GM23248 (cell line): ENCODE measurements around the gene ARHGDIB. TPM values are rescaled to one million over a fixed set of nuclear protein-coding genes. Genes with fewer than 3 reads are reported as not detected.

Source experiments
- DNase-seq: peaks from one replicate; pipeline ENCODE4 v3.0.0-alpha.2; 2015
- H2AFZ ChIP-seq: fragments of 200-600 bp; sonication (generic); 2 replicates; pipeline ENCODE4 v1.6.1; 2016; ENCODE audit warnings: antibody characterized with exemption
- H3F3A ChIP-seq: fragments of 200-600 bp; sonication (generic); 2 replicates; pipeline ENCODE4 v1.6.1; 2016; ENCODE audit warnings: mild to moderate bottlenecking, antibody characterized with exemption, mixed run types; ENCODE audit not compliant: insufficient read depth
- H3K27ac ChIP-seq: fragments of 200-600 bp; sonication (generic); 2 replicates; pipeline ENCODE4 v1.5.1; 2016; ENCODE audit warnings: mild to moderate bottlenecking
- H3K27me3 ChIP-seq: fragments of 200-600 bp; sonication (generic); replicated peaks from 2 replicates; pipeline ENCODE4 v1.6.1; 2016; ENCODE audit warnings: mild to moderate bottlenecking; ENCODE audit not compliant: insufficient read depth
- H3K36me3 ChIP-seq: fragments of 200-600 bp; sonication (generic); 2 replicates; pipeline ENCODE4 v1.6.1; 2016; ENCODE audit warnings: low read depth, mild to moderate bottlenecking
- H3K4me1 ChIP-seq: fragments of 200-600 bp; sonication (generic); 2 replicates; pipeline ENCODE4 v1.6.1; 2016; ENCODE audit warnings: mild to moderate bottlenecking; ENCODE audit not compliant: insufficient read depth
- H3K4me2 ChIP-seq: fragments of 200-600 bp; sonication (generic); one replicate; pipeline ENCODE4 v1.6.1; 2016; ENCODE audit warnings: mild to moderate bottlenecking; ENCODE audit not compliant: unreplicated experiment
- H3K4me3 ChIP-seq: fragments of 200-600 bp; sonication (generic); 2 replicates; pipeline ENCODE4 v1.5.1; 2016; ENCODE audit warnings: mild to moderate bottlenecking
- H3K79me2 ChIP-seq: fragments of 200-600 bp; sonication (generic); 2 replicates; pipeline ENCODE4 v1.6.1; 2016; ENCODE audit warnings: mild to moderate bottlenecking; ENCODE audit not compliant: insufficient read depth
- H3K9ac ChIP-seq: fragments of 200-600 bp; sonication (generic); 2 replicates; pipeline ENCODE4 v1.6.1; 2016; ENCODE audit warnings: mild to moderate bottlenecking
- H3K9me2 ChIP-seq: fragments of 200-600 bp; sonication (generic); 2 replicates; pipeline ENCODE4 v1.6.1; 2016; ENCODE audit warnings: mixed run types, mild to moderate bottlenecking, moderate library complexity; ENCODE audit not compliant: insufficient read depth
- H3K9me3 ChIP-seq: fragments of 200-600 bp; sonication (generic); one replicate; pipeline ENCODE4 v1.6.1; 2017; ENCODE audit warnings: low read depth
- H4K20me1 ChIP-seq: fragments of 200-600 bp; sonication (generic); 2 replicates; pipeline ENCODE4 v1.6.0; 2016; ENCODE audit not compliant: insufficient read depth
- EZH2 ChIP-seq: fragments of 200-600 bp; sonication (generic); IDR thresholded peaks from 2 replicates; pipeline ENCODE4 v1.6.1; 2018; ENCODE audit warnings: antibody characterized with exemption, mild to moderate bottlenecking; ENCODE audit not compliant: insufficient read depth, poor library complexity, severe bottlenecking
- EZH2phosphoT487 ChIP-seq: fragments of 200-600 bp; sonication (generic); IDR thresholded peaks from 2 replicates; pipeline ENCODE4 v1.6.1; 2018; ENCODE audit warnings: antibody characterized with exemption, moderate library complexity, mild to moderate bottlenecking, low read depth; ENCODE audit not compliant: insufficient read depth
- WGBS, 2 experiments: methylation state at CpG; one replicate each; pipeline ENCODE4 v1.1.6; 2015 to 2017; ENCODE audit warnings: low lambda C conversion rate in 2 of 2, low coverage in 1 of 2; ENCODE audit errors: missing lambda C conversion rate in 2 of 2; 5-methylcytosine and 5-hydroxymethylcytosine counted together
- in situ Hi-C: fragments of 300-500 bp; cut with MboI; formaldehyde crosslinking; loops from 2 replicates; pipeline ENCODE4 v1.15.0; 2020
- polyA plus RNA-seq: library from polyadenylated mRNA; unstranded; fragments of >200 nt; fragmentation: Nextera tagmentation; extraction: Ambion mirVana; gene quantifications from 2 replicates; pipeline ENCODE4 v1.2.1, GENCODE V29; 2016
- total RNA-seq: library from RNA; depleted of rRNA; stranded (reverse); fragments of >200 nt; shearing (Covaris generic); gene quantifications from 2 replicates; pipeline ENCODE4 v1.2.3, GENCODE V29; 2014

Gene ARHGDIB
- total and polyA plus RNA-seq, 2 experiments from 2014 or later: 8.5 to 10.4 TPM

DNA sequence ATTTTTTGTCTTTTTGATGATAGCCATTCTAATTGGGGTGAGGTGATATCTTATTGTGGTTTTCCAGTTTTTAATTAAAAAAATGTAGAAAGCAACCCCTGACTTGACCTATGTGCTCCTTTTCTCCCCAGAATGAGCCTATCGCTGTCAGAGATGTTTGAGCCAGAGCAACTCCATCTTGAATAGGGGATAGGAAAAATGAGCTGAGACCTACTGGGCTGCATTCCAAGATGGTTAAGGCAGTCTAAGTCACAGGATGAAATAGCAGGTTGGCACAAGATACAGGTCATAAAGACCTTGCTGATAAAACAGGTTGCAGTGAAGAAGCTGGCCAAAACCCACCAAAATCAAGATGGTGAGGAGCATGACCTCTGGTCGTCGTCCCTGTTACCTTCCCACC lies 36.9 kb downstream of the ARHGDIB start:
- H3K9me3 ChIP-seq: no peaks in the 10 kb centered on the region
- H3K9ac ChIP-seq: no peak overlapping the region
- no peak overlapping the region for H3K27ac ChIP-seq
- no peak overlapping the region for H3K4me3 ChIP-seq
- H3K4me2 ChIP-seq: no peak overlapping the region
- WGBS, 2 experiments: 92 to 100% methylated on average over 3 of the region's 3 CpGs
- DNase-seq: no peak
- no peaks in the 10 kb centered on the region for H3K27me3 ChIP-seq
- no peaks in the 10 kb centered on the region for H4K20me1 ChIP-seq
- H3K9me2 ChIP-seq: no peaks in the 10 kb centered on the region
- H3K36me3 ChIP-seq: no peaks in the 10 kb centered on the region
- TF ChIP-seq EZH2 (no peak), EZH2phosphoT487 (no peak)
- no peaks in the 10 kb centered on the region for H3F3A ChIP-seq
- H2AFZ ChIP-seq: no peak overlapping the region
- in situ Hi-C loops: no loop called here
- no peaks in the 10 kb centered on the region for H3K4me1 ChIP-seq
- H3K79me2 ChIP-seq: no peaks in the 10 kb centered on the region

DNA sequence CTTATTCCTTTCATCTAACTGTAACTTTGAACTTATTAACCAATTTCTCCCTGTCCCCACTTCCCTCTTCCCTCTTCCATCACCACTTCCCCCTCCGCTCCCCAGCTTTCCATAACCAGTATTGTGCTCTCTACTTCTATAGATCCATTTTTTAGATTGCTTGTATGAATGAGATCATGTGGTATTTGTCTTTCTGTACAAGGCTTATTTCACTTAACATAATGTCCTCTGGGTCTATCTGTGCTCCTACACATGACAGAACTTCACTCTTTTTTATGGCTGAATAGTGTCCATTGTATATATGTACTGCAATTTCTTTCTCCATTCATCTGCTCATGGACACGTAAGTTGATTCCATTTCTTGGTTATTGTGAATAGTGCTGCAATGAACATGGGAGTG lies 37.5 kb downstream of the ARHGDIB start:
- H4K20me1 ChIP-seq: no peaks in the 10 kb centered on the region
- H3K4me1 ChIP-seq: no peaks in the 10 kb centered on the region
- 80 to 81% methylated on average over 2 of the region's 2 CpGs for WGBS, 2 experiments
- no peaks in the 10 kb centered on the region for H3K27me3 ChIP-seq
- H3K4me2 ChIP-seq: no peak overlapping the region
- no peaks in the 10 kb centered on the region for H3K9me3 ChIP-seq
- DNase-seq: no peak
- no peaks in the 10 kb centered on the region for H3K79me2 ChIP-seq
- in situ Hi-C loops: no loop called here
- TF ChIP-seq EZH2phosphoT487 (no peak), EZH2 (no peak)
- no peaks in the 10 kb centered on the region for H3F3A ChIP-seq
- H3K36me3 ChIP-seq: no peaks in the 10 kb centered on the region
- H3K27ac ChIP-seq: no peak overlapping the region
- no peaks in the 10 kb centered on the region for H3K9me2 ChIP-seq
- no peak overlapping the region for H3K4me3 ChIP-seq
- H3K9ac ChIP-seq: no peak overlapping the region
- no peak overlapping the region for H2AFZ ChIP-seq

DNA sequence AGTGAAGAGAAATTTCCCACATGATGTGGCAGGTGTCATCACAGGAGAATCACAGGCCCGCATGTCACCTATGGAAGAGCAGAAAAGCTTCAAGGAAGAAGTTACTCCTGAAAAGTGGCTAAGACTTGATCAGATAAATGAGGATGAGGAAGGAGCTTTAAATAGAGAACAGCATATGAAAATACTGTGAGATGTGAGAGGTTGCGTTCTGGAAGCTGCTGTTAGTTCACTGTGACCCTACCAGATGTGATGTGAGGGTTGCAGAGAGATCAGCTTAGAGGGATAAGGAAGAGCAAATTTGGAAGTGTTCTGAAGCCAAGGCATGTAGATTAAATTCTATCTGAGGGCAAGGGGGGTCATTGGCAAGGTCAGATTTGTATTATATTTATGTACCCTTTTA lies 40.2 kb downstream of the ARHGDIB start:
- no peak overlapping the region for H3K27ac ChIP-seq
- H2AFZ ChIP-seq: no peak overlapping the region
- no peaks in the 10 kb centered on the region for H3K27me3 ChIP-seq
- H4K20me1 ChIP-seq: no peaks in the 10 kb centered on the region
- in situ Hi-C loops: no loop called here
- DNase-seq: no peak
- H3K36me3 ChIP-seq: no peaks in the 10 kb centered on the region
- TF ChIP-seq EZH2 (no peak), EZH2phosphoT487 (no peak)
- H3K4me2 ChIP-seq: no peak overlapping the region
- H3K4me1 ChIP-seq: no peaks in the 10 kb centered on the region
- no peak overlapping the region for H3K4me3 ChIP-seq
- no peak overlapping the region for H3K9ac ChIP-seq
- 61 to 68% methylated on average over 2 of the region's 2 CpGs for WGBS, 2 experiments
- no peaks in the 10 kb centered on the region for H3K9me3 ChIP-seq
- H3K79me2 ChIP-seq: no peaks in the 10 kb centered on the region
- no peaks in the 10 kb centered on the region for H3F3A ChIP-seq
- no peaks in the 10 kb centered on the region for H3K9me2 ChIP-seq

DNA sequence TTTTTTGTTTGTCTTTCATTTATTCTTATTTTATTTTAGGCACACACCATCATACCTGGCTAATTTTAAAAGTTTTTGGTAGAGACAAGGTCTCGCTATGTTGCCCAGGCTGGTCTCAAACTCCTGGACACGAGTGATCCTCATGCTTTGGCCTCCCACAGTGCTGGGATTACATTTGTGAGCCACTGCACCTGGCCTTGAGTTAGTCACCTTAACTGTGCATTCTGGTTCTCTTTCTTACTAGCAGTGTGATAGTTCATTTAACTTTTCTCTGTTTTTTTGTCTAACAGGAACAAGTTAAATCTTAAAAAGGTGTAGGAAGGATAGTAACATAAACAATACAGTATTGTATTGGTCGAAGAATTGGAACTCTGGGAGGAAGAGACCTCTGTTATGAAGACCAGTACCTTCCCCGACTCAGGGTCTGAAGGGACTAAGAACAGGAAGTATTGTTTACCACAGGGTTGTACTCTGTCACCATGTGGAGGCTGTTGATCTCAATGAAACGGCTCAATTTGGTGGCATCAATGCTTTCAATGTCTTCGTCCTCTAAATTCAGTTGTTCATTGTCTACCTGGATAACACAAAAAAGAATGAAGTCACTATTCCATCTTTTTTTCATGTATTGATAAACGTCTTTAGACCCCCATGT lies 40.8 kb downstream of the ARHGDIB start:
- Histone ChIP-seq H3K4me1 (no peaks in the 10 kb centered on the region), H3K9ac (no peak overlapping the region), H3K4me3 (no peak overlapping the region), H3K27me3 (no peaks in the 10 kb centered on the region), H3K9me2 (no peaks in the 10 kb centered on the region), H3K79me2 (no peaks in the 10 kb centered on the region), H2AFZ (no peak overlapping the region), H3K27ac (no peak overlapping the region), H4K20me1 (no peaks in the 10 kb centered on the region), H3K36me3 (no peaks in the 10 kb centered on the region), H3F3A (no peaks in the 10 kb centered on the region), H3K4me2 (no peak overlapping the region), H3K9me3 (no peaks in the 10 kb centered on the region)
- WGBS, 2 experiments: 52 to 55% methylated on average over 7 of the region's 7 CpGs
- no peak for DNase-seq
- TF ChIP-seq EZH2: no peak
- TF ChIP-seq EZH2phosphoT487: no peak
- in situ Hi-C loops: no loop called here

DNA sequence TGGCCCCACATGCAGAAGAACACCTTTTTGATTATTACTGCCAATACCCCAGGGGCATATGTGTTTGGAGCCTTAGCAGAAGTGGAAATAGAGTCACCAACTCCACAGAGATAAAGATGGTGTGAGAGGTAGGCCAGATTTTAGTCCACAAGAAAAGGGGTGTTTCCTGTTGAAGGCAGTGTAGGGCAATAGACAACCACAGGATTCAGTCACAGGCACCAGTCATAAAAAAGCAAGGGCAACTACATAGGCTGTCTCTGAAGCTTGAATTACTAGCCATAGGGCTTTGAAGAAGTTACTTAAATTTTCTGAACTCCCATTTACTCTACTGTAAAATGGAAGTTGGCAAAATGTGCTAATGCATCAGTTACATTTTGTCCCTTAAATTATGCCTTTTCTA lies 41.9 kb downstream of the ARHGDIB start:
- Histone ChIP-seq H3K4me1 (no peaks in the 10 kb centered on the region), H3K27ac (no peak overlapping the region), H3K9ac (no peak overlapping the region), H3F3A (no peaks in the 10 kb centered on the region), H3K9me2 (no peaks in the 10 kb centered on the region), H4K20me1 (no peaks in the 10 kb centered on the region), H2AFZ (no peak overlapping the region), H3K79me2 (no peaks in the 10 kb centered on the region), H3K4me2 (no peak overlapping the region), H3K9me3 (no peaks in the 10 kb centered on the region), H3K27me3 (no peaks in the 10 kb centered on the region), H3K36me3 (no peaks in the 10 kb centered on the region), H3K4me3 (no peak overlapping the region)
- no peak for DNase-seq
- TF ChIP-seq EZH2phosphoT487 (no peak), EZH2 (no peak)
- in situ Hi-C loops: no loop called here
